Renal pelvis (tissue), 4 donors: ENCODE measurements around the gene NEK7. TPM values are rescaled to one million over a fixed set of nuclear protein-coding genes. Genes with fewer than 3 reads are reported as not detected.
"Not testable (repeated sequence)": the region's sequence is repeated elsewhere in the genome, so short reads cannot be mapped to it uniquely, and the experiment has no call there.

ENCODE experiments used
- DNase-seq: peaks from one replicate; pipeline ENCODE4 v3.0.0-alpha.2; 2013
- polyA plus RNA-seq, 3 donors: library from polyadenylated mRNA; unstranded; fragments of 120-200 nt; gene quantifications; one replicate each; pipeline ENCODE4 v1.2.1, GENCODE V29; 2013; ENCODE audit not compliant: insufficient read length in 3 of 3

Gene NEK7
- polyA plus RNA-seq, 3 donors: 37.0 to 42.7 (median 38.1) TPM

GRCh38 chr1:198278943-198279342 is 122.1 kb downstream of the NEK7 start:
- no peak for DNase-seq

DNA sequence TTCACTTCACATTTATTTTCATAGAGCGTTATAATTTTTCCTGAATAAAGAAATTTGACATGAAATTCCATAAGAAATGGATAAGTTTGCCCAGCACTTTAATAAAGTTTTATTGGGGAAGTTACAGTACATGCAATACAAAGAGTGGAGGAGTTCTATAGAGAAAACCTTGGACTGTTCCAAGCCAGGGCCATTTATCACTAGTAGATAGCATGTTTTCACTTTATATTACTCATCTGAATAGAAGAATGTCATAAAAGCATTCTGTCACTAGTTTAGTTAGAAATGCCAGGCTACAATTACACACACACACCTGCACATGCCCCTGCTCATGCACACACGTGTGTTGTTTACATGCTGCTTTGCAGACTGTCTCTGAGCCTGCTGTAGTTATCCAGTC is 123.3 kb downstream of the NEK7 start:
- DNase-seq: no peak

DNA sequence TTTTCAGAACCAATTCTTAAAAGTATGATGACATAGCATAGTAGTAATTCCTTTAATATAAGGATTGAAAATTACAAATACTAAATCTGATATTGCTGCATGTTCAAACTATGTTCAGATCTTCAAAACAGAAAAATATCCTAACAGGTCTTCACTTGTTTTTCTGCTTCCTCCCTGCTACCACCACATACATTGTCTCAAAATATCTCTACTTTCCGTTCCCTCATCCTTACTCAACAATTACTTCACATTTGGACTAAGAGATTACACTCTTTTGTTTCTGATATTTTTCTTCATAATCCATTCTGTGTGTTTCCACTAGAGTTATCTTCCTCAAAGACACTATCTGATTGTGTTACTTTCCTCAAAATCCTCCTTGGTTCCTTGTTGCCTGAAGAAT is 125.1 kb downstream of the NEK7 start:
- DNase-seq: no peak

- DNase-seq: no peak
Observed at GRCh38 chr1:198283222-198283621, 126.4 kb downstream of the NEK7 start.

- no peak for DNase-seq
Observed at GRCh38 chr1:198287916-198288315, 131.1 kb downstream of the NEK7 start.

GRCh38 chr1:198290089-198290683 is 133.4 kb downstream of the NEK7 start:
- no peak for DNase-seq

- DNase-seq: peak; percentile 24
Observed at GRCh38 chr1:198291036-198291435, 134.2 kb downstream of the NEK7 start.

DNA sequence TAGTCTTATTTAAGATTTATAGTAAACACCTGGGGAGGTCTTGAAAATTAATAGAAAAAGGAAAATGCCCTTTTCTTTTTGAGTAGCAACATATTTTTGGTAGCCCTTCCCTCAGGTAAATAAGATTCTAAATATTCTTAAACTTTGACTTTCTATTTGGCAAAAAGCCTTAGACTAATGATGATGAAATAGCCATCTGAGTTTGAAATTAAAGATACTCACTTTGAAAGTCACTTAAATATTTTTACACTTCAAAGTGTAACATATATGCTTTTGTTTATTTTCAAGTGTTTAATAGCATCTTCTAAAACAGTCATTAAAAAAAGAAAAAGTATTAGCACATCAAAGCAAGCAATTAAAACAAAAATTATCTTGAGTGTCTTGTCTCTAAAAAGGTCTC is 135.1 kb downstream of the NEK7 start:
- DNase-seq: no peak

DNA sequence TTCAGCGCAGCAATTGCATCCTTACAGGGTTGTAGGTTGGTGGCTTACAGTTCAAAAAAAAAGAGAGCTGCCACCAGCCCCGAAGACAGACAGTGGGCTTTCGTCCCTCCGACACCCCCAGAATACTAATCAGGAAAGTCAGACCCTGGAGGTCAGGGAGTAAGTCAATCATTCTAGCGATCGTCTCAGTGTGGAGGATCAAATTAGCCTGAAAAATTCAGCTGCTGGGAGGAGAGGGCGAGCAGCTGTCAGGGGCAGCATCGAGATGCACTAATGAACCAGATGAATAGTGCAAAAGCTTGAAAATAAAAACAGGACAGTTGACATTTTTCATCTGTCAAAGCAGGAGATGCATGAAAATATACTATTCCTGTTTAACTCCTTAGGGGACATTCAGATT is 138.4 kb downstream of the NEK7 start:
- no peak for DNase-seq

DNA sequence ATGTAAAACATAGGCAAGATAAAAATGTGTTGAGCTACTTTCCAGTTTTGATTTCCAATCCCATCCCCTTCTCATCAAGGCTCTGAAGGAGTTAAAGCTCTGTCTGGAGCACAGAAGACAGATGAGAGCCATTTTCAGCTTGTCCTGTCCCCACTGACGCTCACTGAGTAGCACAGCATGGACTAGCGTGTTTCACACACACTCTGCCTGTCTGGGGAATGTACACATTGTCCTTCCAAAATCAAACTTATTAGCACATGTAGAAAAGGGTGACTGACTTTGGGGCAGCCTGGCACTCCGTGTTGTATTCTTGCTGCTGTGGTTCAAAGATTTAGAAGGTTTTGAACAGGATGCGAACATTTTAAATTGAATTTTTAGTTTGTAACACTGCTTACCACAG is 139.2 kb downstream of the NEK7 start:
- no peak for DNase-seq

GRCh38 chr1:198297281-198297680 is 140.5 kb downstream of the NEK7 start:
- no peak for DNase-seq

DNA sequence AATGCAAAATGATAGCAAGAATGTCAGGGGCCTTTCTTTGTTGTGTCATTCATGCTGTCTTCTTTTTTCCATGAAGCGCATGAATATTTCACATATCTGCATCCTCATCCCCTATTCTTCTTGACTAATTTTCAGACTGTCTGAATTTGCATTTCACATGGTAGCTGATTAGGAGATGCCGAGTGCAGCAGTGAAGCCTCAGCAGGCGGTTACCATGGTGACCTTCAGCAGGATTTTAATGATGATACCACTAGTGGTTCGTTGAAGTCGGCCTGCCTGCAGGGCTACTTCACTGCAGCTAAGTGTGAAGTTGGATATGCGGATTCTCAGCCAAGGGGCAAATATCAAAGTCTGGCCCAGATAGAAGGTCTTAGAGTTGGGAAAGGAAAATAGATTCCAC is 141.8 kb downstream of the NEK7 start:
- DNase-seq: no peak

- no peak for DNase-seq
Observed at GRCh38 chr1:198300451-198300850, 143.7 kb downstream of the NEK7 start.

DNA sequence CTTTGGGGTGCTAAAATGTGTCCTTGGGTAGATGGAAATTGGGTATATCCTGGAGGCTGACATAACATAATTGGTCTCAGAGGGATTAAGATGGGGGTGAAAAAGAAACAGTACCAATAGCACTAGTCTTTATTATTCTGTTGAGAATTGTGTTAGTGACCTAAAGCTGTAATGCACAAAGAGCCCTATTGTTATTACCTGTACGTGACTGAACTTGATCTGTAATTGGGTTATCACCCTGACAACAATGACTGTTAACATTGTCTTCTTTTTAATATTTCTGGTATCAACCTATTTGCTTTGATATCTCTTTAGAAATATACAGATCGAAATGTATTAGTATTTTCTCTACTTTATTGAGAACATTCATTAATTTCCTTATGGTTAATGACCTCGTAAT is 147.6 kb downstream of the NEK7 start:
- no peak for DNase-seq

GRCh38 chr1:198314817-198315216 is 158.0 kb downstream of the NEK7 start:
- not testable (repeated sequence) for DNase-seq

GRCh38 chr1:198315331-198315730 is 158.5 kb downstream of the NEK7 start:
- DNase-seq: not testable (repeated sequence)

DNA sequence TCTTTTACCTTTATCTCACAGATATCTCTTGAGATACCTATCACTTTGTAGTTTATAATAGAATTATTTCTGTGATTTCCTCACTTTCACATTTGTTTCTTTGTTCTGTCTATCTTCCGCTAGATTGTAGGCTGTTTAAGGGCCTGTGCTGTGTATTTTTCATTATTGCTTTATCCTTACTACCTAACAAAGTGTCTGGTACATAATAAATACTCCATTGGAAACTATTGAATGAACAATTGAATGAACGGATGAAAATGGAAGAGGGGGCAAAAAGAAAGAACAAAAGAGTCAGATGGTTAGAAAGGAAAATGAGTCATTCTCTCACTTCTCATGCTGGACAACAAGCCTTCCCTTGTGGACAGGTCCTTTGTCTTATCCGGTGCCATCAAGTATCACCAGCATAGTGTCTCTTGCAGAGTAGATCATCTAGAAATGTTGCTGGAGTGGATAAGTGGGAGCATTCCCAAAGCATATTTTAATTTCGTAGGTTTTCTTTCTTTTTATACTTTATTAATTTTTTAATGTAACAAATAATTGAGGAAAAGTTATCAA is 159.8 kb downstream of the NEK7 start:
- no peak for DNase-seq

DNA sequence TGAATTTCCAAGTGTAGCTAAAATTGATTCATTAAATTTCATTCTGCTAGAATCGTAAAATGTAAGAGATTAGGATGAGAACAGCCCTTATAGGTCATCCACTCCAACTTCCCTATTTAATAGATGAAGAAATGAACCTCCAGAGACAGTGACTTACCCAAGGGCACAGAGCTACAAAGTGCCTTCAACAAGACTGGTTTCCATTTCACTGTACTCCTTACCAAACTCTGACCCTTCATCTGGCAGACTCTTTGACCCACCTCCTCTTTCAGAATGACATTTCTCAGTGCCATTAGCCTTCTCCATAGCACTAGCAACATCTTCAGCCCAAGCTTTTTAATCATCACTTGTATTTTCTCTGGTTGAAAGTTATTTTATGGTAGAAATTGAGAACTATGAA is 161.3 kb downstream of the NEK7 start:
- DNase-seq: no peak

DNA sequence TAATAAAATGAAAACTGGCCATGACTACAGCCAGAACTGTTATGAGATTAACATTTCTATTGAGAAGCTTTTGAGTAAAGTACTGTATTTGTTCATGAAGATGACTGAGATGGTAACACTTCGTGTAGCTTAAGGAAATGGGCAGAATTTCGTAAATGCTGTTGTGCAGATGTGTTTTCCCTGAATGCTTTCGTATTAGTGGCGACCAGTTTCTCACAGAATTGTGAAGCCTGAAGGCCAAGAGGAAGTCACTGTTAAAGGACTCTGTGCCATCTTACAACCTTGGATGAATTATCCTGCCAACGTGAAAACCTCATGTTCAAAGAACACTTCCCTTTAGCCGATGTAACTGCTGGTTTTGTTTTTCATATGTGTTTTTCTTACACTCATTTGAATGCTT is 164.0 kb downstream of the NEK7 start:
- no peak for DNase-seq

DNA sequence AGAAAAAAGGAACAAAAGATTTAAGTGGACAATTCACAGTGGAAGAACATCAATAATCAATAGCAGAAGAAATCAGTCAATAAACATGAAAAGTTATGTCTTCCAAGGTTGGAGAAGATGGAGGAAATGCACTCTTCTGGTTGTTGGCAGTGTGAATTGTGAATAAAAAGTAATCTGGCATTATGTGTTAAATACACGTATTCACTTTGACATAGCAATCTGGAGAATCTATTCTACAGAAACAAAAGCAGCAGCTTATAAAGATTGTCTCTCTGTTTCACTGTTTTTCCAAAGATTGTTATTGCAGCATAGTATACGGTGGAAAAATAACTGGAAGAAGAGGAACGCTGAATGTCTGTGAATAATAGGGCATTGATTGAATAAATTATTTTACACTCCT is 169.4 kb downstream of the NEK7 start:
- DNase-seq: no peak

DNA sequence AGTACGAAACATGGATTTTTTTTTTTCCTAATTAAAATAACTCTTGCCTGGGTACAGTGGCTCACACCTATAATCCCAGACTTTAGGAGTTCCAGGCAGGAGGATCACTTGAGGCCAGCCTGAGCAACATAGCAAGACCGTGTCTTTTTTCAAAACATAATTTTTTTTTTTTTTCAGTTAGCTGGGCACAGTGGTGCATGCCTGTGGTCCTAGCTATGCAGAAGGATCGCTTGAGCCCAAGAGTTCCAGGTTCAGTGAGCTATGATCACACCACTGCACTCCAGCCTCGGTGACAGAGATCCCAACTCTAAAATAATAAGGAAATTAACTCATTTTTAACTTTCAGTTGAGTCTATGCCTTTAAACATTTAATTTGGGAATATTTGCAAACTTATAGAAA is 170.1 kb downstream of the NEK7 start:
- DNase-seq: no peak

DNA sequence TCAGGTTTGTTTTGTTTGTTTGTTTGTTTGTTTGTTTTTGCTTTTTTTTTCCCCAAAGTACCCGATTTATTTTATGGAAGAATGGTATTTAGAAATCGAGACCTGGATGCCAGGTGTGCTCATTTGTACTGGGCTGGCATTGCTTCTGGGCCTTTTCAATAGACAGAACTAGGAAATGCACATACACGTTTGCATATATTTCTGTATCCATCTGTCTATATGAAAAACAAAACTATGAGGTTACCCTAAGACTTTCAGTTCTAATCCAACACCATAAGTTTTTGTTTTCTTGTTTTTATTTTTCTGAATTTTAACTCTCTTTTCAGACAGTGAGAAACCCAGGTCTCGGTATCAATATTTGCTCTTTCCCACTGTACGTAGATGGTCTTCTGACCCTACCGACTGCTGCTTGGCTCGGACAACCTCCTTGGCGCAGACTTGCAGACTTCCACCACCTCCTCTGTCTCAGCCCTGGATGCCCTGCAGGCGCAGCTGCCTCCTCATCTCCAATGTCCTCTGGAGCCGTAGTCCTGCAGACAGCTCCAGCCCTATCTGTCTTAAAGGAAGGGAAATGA is 171.7 kb downstream of the NEK7 start:
- DNase-seq: no peak

DNA sequence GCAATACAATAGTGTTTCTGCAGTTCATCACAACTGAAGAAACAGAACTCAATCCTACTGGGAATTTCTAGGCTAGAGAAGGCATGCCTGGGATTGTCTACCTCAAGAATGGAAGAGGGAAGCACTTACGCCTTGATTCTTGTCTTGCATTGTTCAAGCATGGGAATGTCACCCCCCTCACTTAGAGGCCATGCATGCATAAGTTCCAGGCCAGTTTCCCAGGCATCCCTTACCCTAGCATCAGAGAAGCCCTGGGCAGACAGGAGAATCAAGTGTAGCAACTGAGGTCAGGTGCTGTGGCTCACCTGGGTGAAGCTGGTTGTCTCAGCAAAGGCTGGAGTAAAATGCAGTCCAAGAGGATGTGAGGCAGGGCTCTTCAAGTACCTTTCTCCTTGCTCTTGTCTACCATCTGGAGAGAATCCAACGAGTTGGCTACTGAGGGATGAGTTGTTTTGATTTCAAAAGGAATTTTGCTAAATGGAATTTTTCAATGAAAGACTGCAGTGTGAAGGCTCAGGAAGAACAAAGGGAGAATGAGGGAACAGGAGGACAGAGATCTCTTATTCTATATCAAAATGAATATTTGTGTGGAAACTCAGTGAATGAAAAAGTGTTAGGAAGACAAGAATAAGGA is 174.3 kb downstream of the NEK7 start:
- DNase-seq: no peak

DNA sequence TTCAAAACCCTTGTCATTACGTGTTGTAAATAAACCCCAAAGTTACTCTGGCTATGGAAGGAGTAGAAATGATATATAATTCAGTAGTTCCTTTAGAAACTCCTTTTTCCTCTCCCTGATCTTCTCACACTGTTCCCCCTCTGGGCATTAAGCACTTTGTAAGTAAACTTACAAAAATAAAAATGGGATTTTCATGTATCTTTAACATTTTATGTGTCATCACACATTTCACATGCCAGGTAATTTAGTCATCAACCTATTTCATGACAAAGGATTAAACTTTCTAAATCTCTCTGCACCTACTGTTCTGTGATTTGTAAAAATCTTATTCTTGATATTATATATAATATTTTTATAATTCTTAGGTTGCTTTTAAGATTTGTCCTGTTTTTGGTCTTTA is 176.9 kb downstream of the NEK7 start:
- DNase-seq: no peak
